HepG2 (cell line): ENCODE data around the gene RGP1. TPM values are rescaled to one million over a fixed set of nuclear protein-coding genes. Genes with fewer than 3 reads are reported as not detected.

Experiments
- PHF20 ChIP-seq: sonication (generic); formaldehyde crosslinking; IDR thresholded peaks from 2 replicates; pipeline ENCODE4 v1.5.0; 2020; ENCODE audit warnings: mild to moderate bottlenecking, missing genetic modification reagents
- ZBTB3 ChIP-seq: sonication (generic); formaldehyde crosslinking; IDR thresholded peaks from 2 replicates; pipeline ENCODE4 v1.4.0; 2020; ENCODE audit warnings: low read depth, mild to moderate bottlenecking, moderate library complexity, missing genetic modification reagents, borderline replicate concordance
- ZC3H13 ChIP-seq: sonication (generic); formaldehyde crosslinking; IDR thresholded peaks from 2 replicates; pipeline ENCODE4 v1.8.1; 2023; ENCODE audit warnings: mild to moderate bottlenecking, missing genetic modification reagents, moderate library complexity
- ZNF264 ChIP-seq: sonication (generic); formaldehyde crosslinking; IDR thresholded peaks from 2 replicates; pipeline ENCODE4 v1.4.0; 2020; ENCODE audit warnings: missing genetic modification reagents
- ZNF446 ChIP-seq: sonication (generic); formaldehyde crosslinking; IDR thresholded peaks from 2 replicates; pipeline ENCODE4 v1.5.0; 2020; ENCODE audit warnings: mild to moderate bottlenecking, missing genetic modification reagents
- ZNF580 ChIP-seq: IDR thresholded peaks from 2 replicates; pipeline ENCODE4 v1.6.1; 2016; ENCODE audit warnings: low read depth, borderline replicate concordance
- ZNF761 ChIP-seq: sonication (generic); formaldehyde crosslinking; conservative IDR thresholded peaks from 2 replicates; pipeline ENCODE4 v1.4.0; 2020; ENCODE audit warnings: mild to moderate bottlenecking, missing genetic modification reagents
- ZNF800 ChIP-seq: sonication (generic); formaldehyde crosslinking; IDR thresholded peaks from 2 replicates; pipeline ENCODE4 v1.4.0; 2020; ENCODE audit warnings: missing genetic modification reagents
- polyA plus RNA-seq, 8 experiments: library from polyadenylated mRNA; depleted of rRNA in 3 of 8; stranded (reverse) in 7 of 8; unstranded in 1 of 8; fragments of >200 nt; fragmentation: Illumina TruSeq in 4 of 8; extraction: Trizol in 4 of 8; gene quantifications; 2 replicates each; pipeline versions ENCODE4 v1.2.1 to v1.2.3, GENCODE V29; 2011 to 2016; ENCODE audit warnings: low read depth in 4 of 8, missing spikeins in 1 of 8, mixed read lengths in 1 of 8; ENCODE audit not compliant: insufficient read depth in 1 of 8
- total RNA-seq, 5 experiments: library from RNA; depleted of rRNA; stranded (reverse); fragments of >200 nt; fragmentation: Illumina TruSeq; extraction: Trizol; gene quantifications; 2 replicates each; pipeline ENCODE4 v1.2.3, GENCODE V29; 2016; ENCODE audit warnings: low read depth in 1 of 5

Gene RGP1
- total and polyA plus RNA-seq, 2 of the 13 experiments (the other 11 are each of a cell fraction or from before 2014, with no cell fraction given), result 12.7 to 21.0 TPM

DNA sequence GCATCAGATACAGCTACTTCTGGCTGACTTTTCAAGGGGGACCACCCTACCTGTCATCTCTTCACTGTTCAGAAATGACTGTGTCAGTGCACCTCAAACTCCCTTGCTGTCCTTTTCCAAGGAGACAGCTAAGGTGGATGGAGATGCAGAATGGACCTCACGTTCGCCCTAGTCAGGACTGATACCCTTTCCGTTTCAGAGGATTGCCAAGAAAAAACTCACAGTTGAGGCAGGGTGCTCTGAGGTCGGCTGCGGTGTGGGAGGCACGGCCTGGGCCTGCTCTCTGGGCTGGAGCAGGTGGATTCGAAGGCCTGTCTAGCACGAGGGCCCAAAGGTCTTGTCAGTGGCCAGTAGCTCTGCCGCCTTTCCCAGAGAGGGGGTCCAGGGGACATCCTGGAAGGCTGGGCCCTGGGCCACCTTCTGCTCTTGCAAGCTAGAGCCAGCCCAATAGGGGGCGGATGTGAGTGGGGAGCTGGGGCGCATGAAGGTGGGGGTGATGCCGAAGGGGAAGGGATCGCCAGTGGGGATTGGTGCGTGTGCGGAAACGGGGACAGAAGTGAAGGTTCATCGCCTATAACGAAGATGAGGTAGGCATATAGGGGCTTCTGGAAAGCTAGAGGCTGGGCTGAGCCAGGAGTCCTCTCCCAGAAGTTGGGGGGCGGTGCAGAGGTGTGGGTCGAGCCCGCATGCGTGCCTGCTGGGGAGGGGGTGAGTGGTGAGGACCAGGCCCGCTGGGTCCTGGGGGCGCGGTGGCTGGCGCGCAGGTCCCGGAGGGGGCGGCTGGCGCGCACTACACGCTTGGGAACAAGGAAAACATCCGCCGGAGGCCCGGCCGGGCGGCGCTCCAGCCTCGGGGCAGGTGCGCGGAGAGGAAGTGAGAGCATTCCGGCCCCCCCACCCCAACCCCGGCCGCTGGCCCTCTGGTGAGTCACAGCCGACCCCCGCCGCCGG lies 7.5 kb downstream of the RGP1 start (continued):
- TF ChIP-seq ZNF446 (CRISPR knock-in tag), result no peak
- peak; percentile 58; the same call in 1 of the 2 replicates for TF ChIP-seq ZNF264 (CRISPR knock-in tag)
- TF ChIP-seq ZNF800 (CRISPR knock-in tag), result peak; percentile 94
- no peak for TF ChIP-seq ZBTB3
- 0 out of 2 replicates have a peak, but pooled peaks have one; percentile 33 for TF ChIP-seq ZNF580 (CRISPR knock-in tag)
- TF ChIP-seq ZNF761 (CRISPR knock-in tag), result no peak
- peak; percentile 69 for TF ChIP-seq PHF20 (CRISPR knock-in tag)
- 0 out of 2 replicates have a peak, but pooled peaks have one; percentile 54 for TF ChIP-seq ZC3H13 (CRISPR knock-in tag)
